ENCODE measurements around the gene RIPOR2.

The RIPOR2 gene

DNA sequence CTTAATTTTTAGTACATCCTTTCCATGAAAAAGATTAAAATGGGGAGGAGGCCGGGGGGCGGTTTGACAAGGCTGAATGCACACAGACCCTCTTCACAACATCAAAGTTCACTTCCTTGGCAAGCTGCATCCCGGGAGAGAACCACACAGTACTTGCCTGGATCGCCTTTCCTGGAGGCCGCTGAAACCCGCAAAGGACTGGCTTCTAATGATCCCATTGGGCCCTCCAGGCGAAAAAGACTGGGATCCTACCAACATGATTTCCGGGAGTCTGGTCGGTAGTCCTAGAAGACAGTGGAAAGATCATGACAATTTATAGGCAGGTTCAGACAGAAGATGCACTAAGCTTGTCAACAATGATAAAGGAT lies 60.2 kb downstream of the RIPOR2 start:
- no peak for DNase-seq

DNA sequence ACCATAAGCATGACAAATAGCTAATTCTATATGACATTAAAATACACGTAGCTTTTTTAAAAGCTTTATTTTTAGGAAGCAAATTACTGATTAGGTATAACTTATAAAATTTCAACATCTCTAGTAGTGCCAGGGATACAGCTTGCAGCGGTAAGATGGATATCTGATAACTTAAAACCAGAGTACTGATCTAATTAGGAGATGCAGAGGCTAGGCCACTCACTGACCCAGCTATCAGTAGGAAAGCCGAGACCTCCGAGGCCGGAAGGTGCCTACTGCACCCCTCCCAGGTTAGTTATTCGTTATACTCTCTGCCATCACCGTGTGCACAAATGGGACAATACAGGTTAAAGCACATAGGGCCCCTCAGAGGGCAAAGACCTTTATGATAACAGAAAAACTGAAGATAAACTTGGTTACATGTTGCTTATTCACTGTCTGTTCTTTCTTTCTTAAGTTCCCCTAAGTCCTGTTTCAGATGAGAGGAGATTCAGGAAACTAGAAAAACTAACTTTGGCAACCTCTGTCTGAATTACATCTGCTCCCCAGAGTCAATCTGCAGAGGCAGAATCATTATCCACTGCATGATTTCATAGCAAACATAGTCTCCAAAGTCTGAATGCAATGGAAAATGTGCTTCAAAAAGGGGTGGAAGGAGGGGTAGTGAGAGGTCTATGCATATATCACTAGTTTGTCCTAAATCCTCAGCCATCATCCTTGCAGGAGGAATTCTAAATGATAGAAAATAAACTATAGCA lies 60.8 kb downstream of the RIPOR2 start:
- DNase-seq, result no peak

GRCh38 chr6:24874128-24874527 lies 61.6 kb downstream of the RIPOR2 start:
- DNase-seq, result no peak

- DNase-seq, result no peak
Observed at GRCh38 chr6:24872779-24873178, 63.0 kb downstream of the RIPOR2 start.

DNA sequence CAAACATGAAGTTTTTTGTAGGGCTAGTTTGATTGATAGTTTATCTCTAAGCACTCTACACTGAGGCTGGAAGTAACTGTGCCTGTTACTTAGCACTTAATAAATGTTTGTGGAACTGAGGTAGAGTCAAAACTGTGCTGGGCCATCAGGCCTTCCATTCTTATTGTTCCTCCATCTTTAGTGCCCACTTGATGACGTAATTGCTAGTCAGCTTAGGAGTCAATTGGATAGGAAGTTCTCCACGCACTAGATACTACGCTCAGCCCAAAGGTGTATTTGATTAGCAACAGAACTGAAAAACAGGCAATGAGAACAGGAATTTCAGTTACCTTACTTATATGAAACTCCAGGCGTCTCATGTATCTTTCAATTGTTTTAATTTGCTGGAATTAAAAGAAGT lies 67.0 kb downstream of the RIPOR2 start:
- DNase-seq, result no peak

DNA sequence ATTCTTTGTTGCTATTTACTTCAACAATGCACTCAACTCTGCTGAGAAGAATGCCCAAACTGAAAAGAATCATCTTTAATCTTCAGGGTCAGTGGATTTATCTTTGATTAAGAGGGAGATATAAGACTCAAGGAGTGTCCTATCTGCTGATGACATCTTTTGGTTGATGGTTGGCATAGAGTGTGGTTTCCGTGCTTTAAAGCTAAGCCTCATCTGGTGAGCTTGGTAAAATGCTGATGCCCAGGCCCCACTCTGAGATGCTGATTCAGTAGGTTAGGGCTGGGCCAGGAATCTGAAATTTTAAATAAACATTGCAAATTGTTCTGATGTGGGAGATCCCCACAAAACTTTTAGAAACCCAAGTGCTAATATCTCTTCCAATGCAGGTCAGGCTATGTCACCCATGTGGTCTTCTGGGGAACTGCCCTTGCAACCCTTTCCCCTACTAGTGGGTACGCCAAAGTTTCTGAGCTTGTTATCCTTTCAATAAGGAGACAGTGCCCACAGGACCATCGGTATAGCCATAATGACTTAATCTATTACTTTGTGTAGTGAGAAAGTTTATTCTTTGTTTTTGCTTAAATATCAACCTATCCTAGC lies 68.6 kb downstream of the RIPOR2 start:
- no peak for DNase-seq

GRCh38 chr6:24865161-24865560 lies 70.6 kb downstream of the RIPOR2 start:
- DNase-seq, result no peak

DNA sequence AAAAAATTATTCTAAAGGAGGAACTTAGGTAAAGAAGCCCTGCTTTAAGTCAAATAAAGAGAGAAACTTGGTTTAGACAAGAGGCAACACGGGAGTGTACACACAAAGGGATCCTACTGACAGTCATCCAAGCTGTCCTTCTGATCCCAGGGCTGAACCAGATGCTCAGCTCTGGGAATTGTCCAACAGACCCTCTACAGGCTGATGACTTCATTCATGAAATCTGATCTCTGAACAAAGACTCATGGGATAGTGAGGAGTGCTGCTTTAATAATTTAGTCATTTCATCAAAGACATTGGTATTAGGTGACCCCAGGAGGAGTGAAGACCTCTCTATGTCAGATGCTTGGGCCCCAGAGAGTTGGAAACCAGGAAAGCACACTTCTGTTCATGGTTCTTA lies 71.4 kb downstream of the RIPOR2 start:
- DNase-seq, result peak; percentile 43

DNA sequence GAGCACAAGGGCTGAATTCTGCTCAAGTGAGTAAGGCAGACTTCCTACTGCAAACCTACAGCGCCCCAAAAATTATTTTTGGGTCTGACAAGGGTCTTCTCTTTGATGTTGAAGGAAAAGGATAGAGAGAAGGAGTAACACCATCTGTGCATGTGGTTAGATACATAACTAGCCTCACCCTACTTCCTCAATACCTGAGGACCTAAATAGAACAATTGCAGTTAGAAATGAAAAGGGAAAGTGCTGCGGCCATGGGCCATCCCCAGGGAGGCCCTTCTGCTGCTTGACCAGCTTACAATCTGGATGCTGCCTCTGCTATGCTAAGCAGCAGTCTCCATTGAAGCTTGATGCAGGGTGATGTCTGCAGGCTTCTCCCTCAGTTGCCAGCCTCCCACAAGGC lies 73.8 kb downstream of the RIPOR2 start:
- DNase-seq, result no peak

- no peak for DNase-seq
Observed at GRCh38 chr6:24859608-24860200, 76.1 kb downstream of the RIPOR2 start.

- DNase-seq, result no peak
Observed at GRCh38 chr6:24859132-24859531, 76.6 kb downstream of the RIPOR2 start.

- DNase-seq, result no peak
Observed at GRCh38 chr6:24858177-24858653, 77.5 kb downstream of the RIPOR2 start.

DNA sequence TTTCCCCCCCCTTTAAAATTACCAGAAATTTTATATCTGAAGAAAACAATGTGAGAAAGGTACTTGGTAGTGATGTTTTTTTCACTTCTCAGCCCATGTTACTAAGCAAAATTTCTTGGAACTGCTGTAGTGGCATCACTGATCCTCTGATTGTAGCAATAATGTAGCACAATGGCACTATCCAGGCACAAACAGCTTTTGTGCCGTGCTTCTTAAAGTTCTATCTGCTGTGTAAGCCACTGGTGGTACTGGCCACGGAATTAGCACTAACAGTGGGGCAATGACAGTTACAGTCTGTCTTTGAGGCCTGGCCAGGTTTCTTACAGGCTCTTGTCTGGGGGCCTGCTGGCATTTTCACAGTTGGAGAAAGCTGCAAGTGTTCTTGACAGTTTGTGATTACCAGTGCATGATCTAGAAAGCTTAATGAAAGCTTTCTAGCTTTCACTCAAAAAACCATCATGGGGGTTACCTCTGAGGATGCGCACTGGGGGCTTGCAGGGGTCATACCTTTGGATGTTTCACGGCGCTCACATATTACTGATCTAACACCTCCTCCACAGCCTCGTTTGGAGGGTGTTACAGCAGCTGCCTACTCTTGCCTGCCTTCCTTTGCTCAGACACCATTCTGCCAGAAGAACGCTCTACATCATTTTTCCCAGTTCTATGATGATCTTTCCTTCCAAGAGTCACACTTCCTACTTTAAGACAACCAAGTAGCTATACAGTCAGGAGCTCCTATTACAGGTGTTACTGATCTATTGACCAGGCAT lies 78.7 kb downstream of the RIPOR2 start:
- no peak for DNase-seq

GRCh38 chr6:24856246-24856599 lies 79.5 kb downstream of the RIPOR2 start:
- DNase-seq, result no peak

- DNase-seq, result peak; percentile 72
Observed at GRCh38 chr6:24855395-24856245, 80.1 kb downstream of the RIPOR2 start.

- no peak for DNase-seq
Observed at GRCh38 chr6:24854077-24854666, 81.6 kb downstream of the RIPOR2 start.

DNA sequence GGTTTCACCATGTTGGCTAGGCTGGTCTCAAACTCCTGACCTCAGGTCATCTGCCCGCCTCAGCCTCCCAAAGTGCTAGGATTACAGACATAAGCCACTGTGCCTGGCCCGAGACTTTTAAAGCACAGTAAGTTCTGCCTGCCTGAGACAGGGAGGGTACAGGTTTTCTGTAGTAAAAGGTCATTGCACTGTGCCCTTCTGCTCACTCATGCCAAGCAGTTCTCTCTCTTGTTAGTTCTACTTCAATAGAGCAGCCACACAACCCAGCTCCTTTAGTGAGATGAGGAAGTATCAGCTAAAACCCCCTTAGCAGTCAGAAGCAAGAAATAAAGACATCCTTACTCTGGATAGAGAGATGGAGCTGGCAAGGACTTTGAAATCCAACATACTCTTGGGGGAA lies 84.7 kb downstream of the RIPOR2 start:
- DNase-seq, result no peak

- DNase-seq, result no peak
Observed at GRCh38 chr6:24849713-24850112, 86.0 kb downstream of the RIPOR2 start.

DNA sequence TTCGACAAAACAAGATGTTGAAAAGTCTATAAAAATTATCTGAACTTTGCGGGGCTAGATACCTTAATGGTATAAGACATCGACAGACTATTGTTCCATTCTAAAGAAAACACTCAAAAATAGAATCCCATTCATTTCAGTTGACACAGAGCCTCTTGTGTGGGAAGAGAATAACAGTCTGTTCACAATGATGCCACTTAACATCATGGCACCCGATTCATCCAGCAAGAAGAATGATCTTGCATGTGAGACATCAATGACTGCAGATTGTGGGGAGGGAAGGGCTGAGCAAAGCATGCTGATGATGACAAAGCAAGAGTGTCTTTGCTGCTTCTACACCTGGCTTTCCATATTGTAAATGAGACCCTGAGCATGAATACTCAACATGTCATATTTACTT lies 87.3 kb downstream of the RIPOR2 start:
- no peak for DNase-seq

GRCh38 chr6:24847402-24847801 lies 88.4 kb downstream of the RIPOR2 start:
- DNase-seq, result no peak

- DNase-seq, result no peak
Observed at GRCh38 chr6:24845578-24845977, 90.2 kb downstream of the RIPOR2 start.

DNA sequence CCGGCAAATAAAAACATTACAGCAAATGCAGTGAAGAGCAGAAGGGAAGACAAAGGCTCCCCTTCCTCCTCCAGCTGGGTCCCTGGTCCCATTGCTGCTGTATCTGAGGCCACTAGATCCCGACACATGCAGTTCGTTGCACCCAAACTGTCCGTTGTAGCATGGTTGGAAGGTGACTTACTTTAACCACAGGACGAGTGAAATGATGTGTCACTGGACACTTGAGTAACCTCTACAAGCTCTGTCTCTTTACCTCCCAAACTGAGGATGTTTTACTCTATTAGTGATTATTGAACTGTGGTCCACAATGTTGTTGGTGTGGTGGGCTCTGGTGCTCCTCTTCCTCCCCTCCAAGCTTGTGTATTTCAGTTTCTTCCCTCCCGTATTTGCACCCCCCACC lies 90.9 kb downstream of the RIPOR2 start:
- DNase-seq, result no peak
